Hepatocyte (in vitro differentiated cells): ENCODE data around the gene ARMC3. TPM values are rescaled to one million over a fixed set of nuclear protein-coding genes. Genes with fewer than 3 reads are reported as not detected.

Experiments
- DNase-seq: peaks from one replicate; pipeline ENCODE4 v3.0.0-alpha.2; 2016; ENCODE audit warnings: low spot score
- H2AFZ ChIP-seq: fragments of 200-600 bp; sonication (generic); 2 replicates; pipeline ENCODE4 v1.6.0; 2016; ENCODE audit warnings: antibody characterized with exemption, mild to moderate bottlenecking
- H3K27ac ChIP-seq: fragments of 200-600 bp; sonication (generic); 2 replicates; pipeline ENCODE4 v1.5.1; 2016; ENCODE audit warnings: mild to moderate bottlenecking
- H3K27me3 ChIP-seq: fragments of 200-600 bp; sonication (generic); 2 replicates; pipeline ENCODE4 v1.6.1; 2016
- H3K36me3 ChIP-seq: fragments of 200-600 bp; sonication (generic); replicated peaks from 2 replicates; pipeline ENCODE4 v1.5.1; 2016; ENCODE audit warnings: low read depth; ENCODE audit not compliant: insufficient read depth
- H3K4me1 ChIP-seq: fragments of 200-600 bp; sonication (generic); 2 replicates; pipeline ENCODE4 v1.5.1; 2016; ENCODE audit warnings: mild to moderate bottlenecking, moderate library complexity; ENCODE audit not compliant: insufficient read depth
- H3K4me2 ChIP-seq: fragments of 200-600 bp; sonication (generic); 2 replicates; pipeline ENCODE4 v1.6.0; 2016
- H3K4me3 ChIP-seq: fragments of 200-600 bp; sonication (generic); 2 replicates; pipeline ENCODE4 v1.5.1; 2016; ENCODE audit warnings: mild to moderate bottlenecking
- H3K79me2 ChIP-seq: fragments of 200-600 bp; sonication (generic); 2 replicates; pipeline ENCODE4 v1.6.0; 2017; ENCODE audit warnings: mild to moderate bottlenecking
- H3K9me2 ChIP-seq: fragments of 200-600 bp; sonication (generic); replicated peaks from 2 replicates; pipeline ENCODE4 v1.6.0; 2017; ENCODE audit warnings: mild to moderate bottlenecking; ENCODE audit not compliant: insufficient read depth
- H3K9me3 ChIP-seq: fragments of 200-600 bp; sonication (generic); 2 replicates; pipeline ENCODE4 v1.5.1; 2016; ENCODE audit warnings: low read depth, mild to moderate bottlenecking
- H4K20me1 ChIP-seq: fragments of 200-600 bp; sonication (generic); 2 replicates; pipeline ENCODE4 v1.6.0; 2016; ENCODE audit warnings: mild to moderate bottlenecking; ENCODE audit not compliant: insufficient read depth, poor library complexity, severe bottlenecking
- EZH2 ChIP-seq: fragments of 200-600 bp; sonication (generic); IDR thresholded peaks from 2 replicates; pipeline ENCODE4 v1.6.1; 2016; ENCODE audit warnings: antibody characterized with exemption, mild to moderate bottlenecking, borderline replicate concordance
- EZH2phosphoT487 ChIP-seq: fragments of 200-600 bp; sonication (generic); IDR thresholded peaks from one replicate; pipeline ENCODE4 v1.6.1; 2018; ENCODE audit warnings: antibody characterized with exemption, mild to moderate bottlenecking, low read depth, moderate library complexity; ENCODE audit not compliant: unreplicated experiment, severe bottlenecking
- WGBS: methylation state at CpG from one replicate; pipeline ENCODE4 v1.1.6; 2016; ENCODE audit warnings: low lambda C conversion rate; ENCODE audit errors: missing lambda C conversion rate; 5-methylcytosine and 5-hydroxymethylcytosine counted together
- polyA plus RNA-seq: library from polyadenylated mRNA; unstranded; fragments of >200 nt; fragmentation: Nextera tagmentation; extraction: Ambion mirVana; gene quantifications from 2 replicates; pipeline ENCODE4 v1.2.1, GENCODE V29; 2016
- total RNA-seq: library from RNA; depleted of rRNA; stranded (reverse); fragments of >200 nt; gene quantifications from 2 replicates; pipeline ENCODE4 v1.2.3, GENCODE V29; 2014
- TF ChIP-seq, protein P1 (sequence below): fragments of 200-600 bp; sonication (generic); IDR thresholded peaks from 2 replicates; pipeline ENCODE4 v1.5.1; 2016; ENCODE audit warnings: antibody characterized with exemption, mild to moderate bottlenecking; ENCODE audit not compliant: poor library complexity

Gene ARMC3
- total and polyA plus RNA-seq, 2 experiments from 2014 or later: not detected

DNA sequence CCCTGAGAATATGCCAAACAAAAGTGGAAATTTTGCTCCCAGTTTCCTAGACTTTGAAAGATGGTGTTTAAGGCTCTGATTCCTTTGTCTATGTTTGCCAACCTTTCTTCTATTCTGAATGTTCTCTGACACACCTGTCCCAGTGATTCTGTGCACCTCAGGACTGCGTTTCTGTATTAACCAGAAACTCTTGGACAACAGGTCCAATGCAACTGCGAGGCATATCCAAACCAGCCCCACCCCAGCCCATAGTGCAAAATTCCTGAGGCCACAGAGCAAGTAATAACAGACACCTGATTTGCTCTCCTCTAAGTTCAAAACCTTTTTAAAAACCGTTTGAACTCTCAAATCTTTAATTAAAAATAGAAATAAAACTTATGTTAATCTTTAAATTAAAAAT, 130.5 kb downstream of the ARMC3 start:
- no peak for TF ChIP-seq EZH2
- TF ChIP-seq, protein P1, sequence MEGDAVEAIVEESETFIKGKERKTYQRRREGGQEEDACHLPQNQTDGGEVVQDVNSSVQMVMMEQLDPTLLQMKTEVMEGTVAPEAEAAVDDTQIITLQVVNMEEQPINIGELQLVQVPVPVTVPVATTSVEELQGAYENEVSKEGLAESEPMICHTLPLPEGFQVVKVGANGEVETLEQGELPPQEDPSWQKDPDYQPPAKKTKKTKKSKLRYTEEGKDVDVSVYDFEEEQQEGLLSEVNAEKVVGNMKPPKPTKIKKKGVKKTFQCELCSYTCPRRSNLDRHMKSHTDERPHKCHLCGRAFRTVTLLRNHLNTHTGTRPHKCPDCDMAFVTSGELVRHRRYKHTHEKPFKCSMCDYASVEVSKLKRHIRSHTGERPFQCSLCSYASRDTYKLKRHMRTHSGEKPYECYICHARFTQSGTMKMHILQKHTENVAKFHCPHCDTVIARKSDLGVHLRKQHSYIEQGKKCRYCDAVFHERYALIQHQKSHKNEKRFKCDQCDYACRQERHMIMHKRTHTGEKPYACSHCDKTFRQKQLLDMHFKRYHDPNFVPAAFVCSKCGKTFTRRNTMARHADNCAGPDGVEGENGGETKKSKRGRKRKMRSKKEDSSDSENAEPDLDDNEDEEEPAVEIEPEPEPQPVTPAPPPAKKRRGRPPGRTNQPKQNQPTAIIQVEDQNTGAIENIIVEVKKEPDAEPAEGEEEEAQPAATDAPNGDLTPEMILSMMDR: no peak
- TF ChIP-seq EZH2phosphoT487: no peak
- H3K27ac ChIP-seq: no peak overlapping the region
- H3K4me2 ChIP-seq: no peak overlapping the region
- no peak overlapping the region for H2AFZ ChIP-seq
- no peak for DNase-seq
- no peaks in the 10 kb centered on the region for H3K36me3 ChIP-seq
- H3K9me3 ChIP-seq: no peaks in the 10 kb centered on the region
- H3K4me3 ChIP-seq: no peak overlapping the region
- no peaks in the 10 kb centered on the region for H3K79me2 ChIP-seq
- no peaks in the 10 kb centered on the region for H4K20me1 ChIP-seq
- no peaks in the 10 kb centered on the region for H3K9me2 ChIP-seq
- peaks cover 7% of the 10 kb centered on the region for H3K4me1 ChIP-seq
- H3K27me3 ChIP-seq: no peaks in the 10 kb centered on the region
- 49% methylated on average over 3 of the region's 3 CpGs for WGBS

DNA sequence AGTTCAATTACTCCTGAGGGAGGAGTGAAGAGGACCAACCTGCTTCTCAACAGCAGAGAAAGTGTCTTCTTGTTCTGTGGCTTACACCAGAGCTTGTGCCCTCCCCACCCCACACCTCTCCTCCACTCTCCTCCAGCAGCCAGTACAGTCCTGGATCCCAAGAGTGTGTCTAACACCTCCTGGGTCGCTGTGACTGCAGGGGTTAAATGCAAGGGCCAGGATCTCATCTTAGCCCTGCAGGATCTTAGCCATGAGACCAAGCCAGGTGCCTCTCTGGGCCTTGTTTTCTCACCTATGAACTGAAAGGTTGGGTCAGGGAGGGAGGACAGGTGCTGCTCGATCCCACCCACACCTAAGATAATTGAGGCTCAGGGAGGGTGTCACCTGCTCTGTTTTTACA, 133.1 kb downstream of the ARMC3 start:
- Histone ChIP-seq H3K9me2 (no peaks in the 10 kb centered on the region), H3K27me3 (no peaks in the 10 kb centered on the region), H3K79me2 (no peaks in the 10 kb centered on the region), H3K9me3 (no peaks in the 10 kb centered on the region), H3K4me2 (no peak overlapping the region), H3K36me3 (no peaks in the 10 kb centered on the region), H3K27ac (no peak overlapping the region), H2AFZ (no peak overlapping the region), H3K4me3 (no peak overlapping the region), H4K20me1 (no peaks in the 10 kb centered on the region), H3K4me1 (peaks cover 6% of the 10 kb centered on the region)
- DNase-seq: no peak
- 28% methylated on average over 2 of the region's 2 CpGs for WGBS
- no peak for TF ChIP-seq EZH2phosphoT487
- TF ChIP-seq EZH2: no peak
- TF ChIP-seq, protein P1: no peak

DNA sequence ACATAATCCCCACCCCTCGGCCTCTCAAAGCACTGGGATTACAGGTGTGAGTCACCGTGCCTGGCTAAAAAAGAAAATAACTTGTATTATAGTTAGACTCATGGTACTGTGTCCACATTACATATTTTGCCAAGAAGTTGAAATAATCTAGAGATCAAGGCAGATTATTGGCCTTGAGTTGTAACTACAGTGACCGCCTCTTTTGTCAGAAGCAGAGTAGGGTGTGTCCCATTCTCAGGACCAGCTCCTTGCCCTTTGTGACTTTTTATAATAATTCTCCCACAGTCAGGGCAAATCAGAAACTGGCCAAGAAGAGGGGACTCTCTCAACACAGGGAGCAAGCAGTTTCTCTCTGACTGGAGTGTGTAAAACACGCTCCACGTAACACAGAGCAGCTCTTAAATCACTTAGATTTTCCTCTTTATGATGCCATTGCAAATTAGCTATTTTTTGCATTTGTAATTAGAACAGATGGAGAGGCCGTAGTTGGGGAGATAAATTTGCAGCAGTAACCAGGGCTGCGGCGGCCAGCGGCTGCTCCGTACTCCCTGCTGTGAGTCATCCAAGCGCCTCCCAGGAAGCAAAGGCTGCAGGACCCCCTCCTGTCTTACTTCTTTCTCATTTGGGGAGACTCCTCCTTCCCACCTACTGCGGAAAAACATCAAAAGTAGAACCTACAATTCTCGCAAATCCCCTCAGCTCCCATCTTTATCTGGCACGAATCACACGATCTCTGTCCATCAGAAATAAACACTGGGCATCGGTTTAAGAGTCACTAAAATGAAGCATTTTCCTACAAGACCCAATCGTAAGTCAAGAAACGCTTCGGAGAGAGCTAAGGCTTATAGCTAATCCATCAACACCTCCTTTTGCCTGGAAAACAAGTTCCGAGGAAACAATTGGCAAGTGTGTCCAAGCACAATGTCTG, 135.5 kb downstream of the ARMC3 start:
- Histone ChIP-seq H4K20me1 (no peaks in the 10 kb centered on the region), H3K36me3 (no peaks in the 10 kb centered on the region), H2AFZ (peak overlapping the region; percentile 24), H3K4me1 (no peaks in the 10 kb centered on the region), H3K9me2 (no peaks in the 10 kb centered on the region), H3K9me3 (no peaks in the 10 kb centered on the region), H3K27ac (no peak overlapping the region), H3K27me3 (no peaks in the 10 kb centered on the region), H3K79me2 (no peaks in the 10 kb centered on the region), H3K4me2 (peak overlapping the region; percentile 21), H3K4me3 (no peak overlapping the region)
- TF ChIP-seq, protein P1: no peak
- TF ChIP-seq EZH2 (no peak), EZH2phosphoT487 (no peak)
- WGBS: 57% methylated on average over 20 of the region's 20 CpGs
- DNase-seq: no peak
